GM18870 (cell line): ENCODE results near the gene POLR3K.

Source experiments
- ATAC-seq: cut with Tn5 transposase; IDR thresholded peaks from one replicate; pipeline ENCODE4 v1.9.1; 2021; ENCODE audit warnings: moderate library complexity; ENCODE audit not compliant: unreplicated experiment

POLR3K gene

DNA sequence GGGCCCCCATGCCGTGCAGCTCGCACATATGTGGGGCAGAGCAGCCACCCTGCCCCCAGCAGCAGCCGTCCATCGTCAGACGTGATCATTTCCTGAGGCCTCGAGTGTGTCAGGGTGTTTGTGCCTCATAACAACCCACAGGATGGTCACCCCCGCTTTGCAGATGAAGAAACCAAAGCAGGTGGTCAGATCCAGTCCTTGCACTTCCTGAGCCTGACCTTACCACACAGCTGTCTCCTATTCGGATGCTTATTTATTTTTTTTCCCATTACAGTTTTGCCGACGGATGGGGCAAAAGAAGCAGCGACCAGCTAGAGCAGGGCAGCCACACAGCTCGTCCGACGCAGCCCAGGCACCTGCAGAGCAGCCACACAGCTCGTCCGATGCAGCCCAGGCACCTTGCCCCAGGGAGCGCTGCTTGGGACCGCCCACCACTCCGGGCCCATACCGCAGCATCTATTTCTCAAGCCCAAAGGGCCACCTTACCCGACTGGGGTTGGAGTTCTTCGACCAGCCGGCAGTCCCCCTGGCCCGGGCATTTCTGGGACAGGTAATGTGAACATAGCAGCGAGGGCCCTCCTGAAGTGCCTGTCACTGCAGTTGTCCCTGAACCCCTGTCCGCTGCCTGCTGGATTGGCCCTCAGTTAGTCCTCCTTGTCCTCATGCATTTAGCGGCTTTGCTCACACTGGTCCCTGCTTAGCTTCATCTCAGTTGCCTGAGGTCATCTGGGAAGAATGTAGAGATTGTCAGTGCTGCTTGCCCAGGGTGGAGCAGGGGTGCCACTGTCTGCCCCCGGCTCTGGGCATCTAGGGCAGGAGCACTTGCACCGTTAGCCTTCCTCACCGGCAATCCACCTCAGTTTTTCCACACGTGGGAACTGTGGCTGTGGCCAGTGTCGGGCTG, 26.0 kb upstream of the POLR3K start:
- ATAC-seq: no peak

DNA sequence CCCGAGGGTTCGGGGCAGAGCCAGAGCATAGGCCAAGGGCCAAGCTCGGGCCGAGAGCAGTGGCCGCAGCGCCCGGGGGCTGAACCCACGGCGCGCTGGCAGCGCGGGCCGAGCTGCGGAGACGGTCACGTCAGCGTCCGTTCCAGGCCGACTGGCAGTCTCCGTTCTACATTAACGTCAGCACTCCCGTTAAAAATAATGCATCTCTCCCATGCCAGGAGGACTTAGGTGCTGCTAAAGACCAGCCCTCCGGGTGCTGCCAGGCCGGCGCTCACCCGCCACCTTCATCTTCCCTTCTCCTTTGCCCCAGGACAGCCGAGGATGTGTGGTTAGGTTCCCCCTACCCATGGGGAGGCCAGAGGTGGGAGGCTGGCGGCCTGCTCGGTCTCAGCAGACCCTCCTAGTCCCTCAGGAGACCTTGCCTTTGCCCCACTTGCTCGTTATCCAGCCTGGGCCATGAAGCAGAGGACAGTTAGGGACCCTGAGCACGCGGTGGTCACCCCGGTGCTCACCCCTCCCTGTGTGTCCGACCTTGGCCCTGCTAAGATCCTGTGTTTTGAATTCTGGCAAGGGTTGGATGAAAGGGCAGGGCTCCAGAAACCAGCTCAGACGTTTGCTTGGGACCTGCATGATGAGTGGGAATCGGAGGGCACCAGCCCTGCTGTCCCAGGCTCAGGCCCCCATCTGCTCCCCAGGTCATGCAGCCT, 25.2 kb upstream of the POLR3K start:
- no peak for ATAC-seq

DNA sequence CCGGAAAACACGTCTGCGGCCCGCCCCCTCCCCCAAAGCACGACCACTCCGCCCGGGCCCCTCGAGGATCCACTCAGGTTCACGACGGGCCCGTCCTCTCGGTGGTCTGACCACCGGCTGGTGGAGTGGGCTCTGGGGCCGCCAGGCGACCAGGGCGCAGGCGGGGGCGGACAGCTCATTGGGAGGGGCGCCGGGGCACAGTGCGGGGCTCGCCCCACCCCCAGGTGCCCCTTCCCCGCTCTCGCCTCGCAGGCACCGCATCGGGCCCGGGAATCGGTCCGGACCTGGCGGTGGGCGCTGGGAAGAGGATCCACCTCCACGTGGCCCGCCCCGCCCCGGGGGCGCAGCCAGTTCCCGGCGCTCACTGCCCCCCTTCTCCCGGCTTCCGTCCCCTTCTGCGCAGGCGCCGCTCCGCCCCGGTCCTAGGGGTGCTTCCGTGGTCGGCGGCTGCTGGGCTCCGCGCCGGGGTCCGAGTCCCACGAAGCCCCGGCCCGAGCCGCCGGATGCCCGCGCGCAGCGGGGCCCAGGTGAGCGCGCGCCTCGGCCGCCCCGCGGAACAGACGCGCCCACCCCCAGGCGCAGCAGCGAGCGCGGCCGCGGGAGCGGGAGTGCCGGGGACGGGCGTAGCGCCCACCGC, 24.5 kb upstream of the POLR3K start, which contains the start of gene MPG:
Gene MPG (plus strand): TSS at position 419 of the 637 bp plus-strand sequence. CDS start 85 bp downstream, at position 504.
- ATAC-seq: no peak

GRCh38 chr16:77273-77806, 23.9 kb upstream of the POLR3K start:
- ATAC-seq: no peak

DNA sequence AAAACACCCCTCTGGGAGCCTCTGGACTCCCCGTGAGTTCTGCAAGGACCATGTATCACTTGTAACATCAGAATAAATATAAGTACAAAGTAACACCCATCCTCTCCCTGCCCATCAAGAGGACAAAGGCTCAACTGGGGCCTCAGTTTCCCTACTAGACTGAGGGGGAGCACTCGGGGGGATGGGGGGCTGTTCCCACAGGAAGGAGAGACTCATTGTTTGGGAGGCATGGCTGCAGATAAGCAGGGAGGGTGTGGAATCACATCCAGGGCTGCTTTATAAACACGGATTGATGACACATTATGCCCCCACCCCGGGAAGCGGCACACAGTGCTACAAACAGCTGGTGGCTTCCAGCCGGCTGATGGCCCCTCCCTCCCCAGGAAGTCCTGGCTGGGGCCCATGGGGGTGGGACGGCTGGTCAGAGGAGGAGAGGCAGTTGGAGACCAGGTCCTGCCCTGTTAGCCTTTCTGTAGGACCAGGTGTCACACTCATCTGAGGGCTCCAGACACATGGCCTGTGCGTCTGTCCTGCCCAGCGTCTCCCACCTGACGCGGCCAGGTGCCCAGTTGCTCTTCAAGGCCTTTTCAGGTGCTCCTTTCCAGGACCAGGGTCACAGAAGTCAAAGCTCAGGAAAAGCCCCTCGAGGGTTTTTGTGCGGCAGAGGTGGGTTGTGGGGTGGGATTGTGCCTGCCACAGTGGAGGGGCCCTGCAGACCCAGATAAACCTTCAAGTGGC, 23.3 kb upstream of the POLR3K start:
- no peak for ATAC-seq

DNA sequence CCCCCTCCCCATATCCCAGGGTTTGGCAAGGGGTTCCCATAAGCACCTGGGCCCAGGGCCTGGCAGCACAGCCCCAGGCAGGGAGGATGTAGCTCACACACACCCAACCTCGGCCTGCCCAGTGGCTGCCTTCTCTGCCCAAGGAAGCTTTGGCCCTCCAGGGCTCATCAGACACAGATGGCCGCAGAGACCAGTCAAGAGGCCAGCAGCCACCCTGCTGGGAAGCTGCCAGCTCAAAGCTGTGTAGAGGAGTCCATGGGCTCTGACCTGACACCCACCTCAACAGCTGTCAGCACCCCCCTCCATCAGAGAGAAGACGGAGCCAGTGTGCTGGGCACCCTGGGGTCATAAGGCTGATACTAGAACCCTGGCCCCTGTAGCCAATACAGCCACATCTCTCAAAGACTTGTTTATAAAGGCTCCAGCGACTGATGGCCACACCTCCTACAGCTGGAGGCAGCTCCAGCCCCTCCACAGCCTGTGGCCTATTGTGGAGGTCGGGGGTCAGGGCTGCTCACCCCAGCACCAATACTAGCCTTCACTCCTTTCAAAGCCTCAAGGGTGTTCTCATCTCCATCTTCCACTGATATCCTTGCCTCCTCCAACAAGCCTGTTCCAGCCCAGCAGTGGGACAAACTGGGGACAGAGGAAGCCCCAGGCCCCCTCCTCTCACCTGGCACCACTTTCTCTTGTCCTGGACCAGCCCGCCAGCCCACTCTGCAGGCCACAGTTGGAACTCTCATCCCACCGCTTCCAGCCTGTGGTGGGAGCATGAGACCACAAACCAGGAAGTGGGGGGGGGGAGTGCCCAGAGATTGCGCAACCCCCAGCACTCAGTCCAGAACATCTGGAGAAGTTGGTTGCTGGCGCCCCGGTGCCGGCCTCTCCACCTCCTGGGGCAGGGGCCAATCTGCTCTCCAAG, 22.4 kb upstream of the POLR3K start:
- no peak for ATAC-seq

GRCh38 chr16:74747-75334, 21.4 kb upstream of the POLR3K start:
- ATAC-seq: no peak

- ATAC-seq: no peak
Measured at GRCh38 chr16:74051-74746, 20.8 kb upstream of the POLR3K start.

GRCh38 chr16:72561-73548, 19.4 kb upstream of the POLR3K start, which contains the start of gene RHBDF1:
Gene RHBDF1, minus strand, starts transcription at chr16:72631. Its CDS starts 7,616 bp downstream, at chr16:65015.
- ATAC-seq: no peak

DNA sequence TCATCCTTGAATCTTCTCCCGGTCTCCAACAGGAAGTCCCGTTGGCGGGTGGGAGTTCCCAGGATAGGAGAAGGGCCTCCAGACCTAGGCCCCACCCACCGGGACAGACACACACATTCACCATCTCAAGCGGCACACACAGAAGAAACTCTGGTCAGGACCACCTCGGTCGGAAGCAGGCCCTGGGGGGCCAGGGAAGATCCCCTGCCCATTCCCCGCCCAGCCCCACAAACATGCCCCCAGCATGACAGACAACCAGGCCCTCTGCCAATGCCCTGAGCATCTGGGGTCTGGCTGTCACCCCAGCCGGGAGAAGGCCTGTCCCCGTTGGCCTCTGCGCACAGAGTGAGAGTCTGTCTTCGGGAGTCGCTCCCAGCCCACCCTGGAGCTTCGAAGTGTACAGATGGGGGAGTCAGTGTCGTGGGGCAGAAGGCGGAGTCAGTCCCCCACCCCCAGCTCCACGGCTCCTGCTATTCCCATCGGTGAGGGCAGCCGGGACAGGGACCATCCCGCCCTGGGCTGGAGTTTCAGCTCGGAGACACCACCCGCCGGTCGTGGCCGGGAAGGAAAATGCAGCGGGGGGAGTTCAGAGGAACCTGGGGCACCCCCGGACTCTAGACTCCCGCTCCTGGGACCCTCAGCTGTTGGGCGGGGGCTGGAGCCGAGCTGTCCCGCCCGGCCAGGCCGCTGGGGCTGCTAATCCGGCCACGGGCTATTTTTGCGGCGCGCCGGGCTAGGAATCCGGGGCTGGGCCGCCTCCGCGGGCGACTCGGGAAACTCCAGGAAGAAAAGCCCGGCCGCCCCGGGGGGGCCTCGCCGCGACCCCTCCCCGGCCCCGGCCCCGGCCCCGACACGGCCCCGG, 18.4 kb upstream of the POLR3K start:
- ATAC-seq: no peak

DNA sequence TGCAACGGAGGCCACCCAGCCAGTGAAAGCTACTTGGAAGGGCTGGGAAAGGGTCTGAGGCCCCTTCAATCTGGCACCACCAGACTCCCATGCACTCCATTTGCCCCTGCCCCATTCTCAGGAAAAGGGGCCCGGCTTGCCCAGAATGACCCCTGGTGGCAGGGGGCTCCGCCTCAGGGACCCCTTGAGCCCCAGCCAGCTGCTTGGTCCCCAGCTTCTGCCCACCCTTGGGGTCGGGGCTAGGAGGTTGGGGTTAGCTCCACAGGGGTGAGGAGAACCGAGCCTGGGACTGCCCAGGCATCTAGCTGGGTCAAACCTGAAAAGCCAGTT, 17.8 kb upstream of the POLR3K start:
- ATAC-seq: no peak

DNA sequence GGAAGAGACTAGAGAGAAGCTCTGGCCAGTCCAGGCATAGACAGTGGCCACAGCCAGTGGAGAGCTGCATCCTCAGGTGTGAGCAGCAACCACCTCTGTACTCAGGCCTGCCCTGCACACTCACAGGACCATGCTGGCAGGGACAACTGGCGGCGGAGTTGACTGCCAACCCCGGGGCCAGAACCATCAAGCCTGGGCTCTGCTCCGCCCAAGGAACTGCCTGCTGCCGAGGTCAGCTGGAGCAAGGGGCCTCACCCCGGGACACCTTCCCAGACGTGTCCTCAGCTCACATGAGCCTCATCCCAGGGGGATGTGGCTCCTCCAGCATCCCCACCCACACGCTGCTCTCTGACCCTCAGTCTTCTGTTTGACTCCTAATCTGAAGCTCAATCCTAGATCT, 15.8 kb upstream of the POLR3K start:
- ATAC-seq: no peak

DNA sequence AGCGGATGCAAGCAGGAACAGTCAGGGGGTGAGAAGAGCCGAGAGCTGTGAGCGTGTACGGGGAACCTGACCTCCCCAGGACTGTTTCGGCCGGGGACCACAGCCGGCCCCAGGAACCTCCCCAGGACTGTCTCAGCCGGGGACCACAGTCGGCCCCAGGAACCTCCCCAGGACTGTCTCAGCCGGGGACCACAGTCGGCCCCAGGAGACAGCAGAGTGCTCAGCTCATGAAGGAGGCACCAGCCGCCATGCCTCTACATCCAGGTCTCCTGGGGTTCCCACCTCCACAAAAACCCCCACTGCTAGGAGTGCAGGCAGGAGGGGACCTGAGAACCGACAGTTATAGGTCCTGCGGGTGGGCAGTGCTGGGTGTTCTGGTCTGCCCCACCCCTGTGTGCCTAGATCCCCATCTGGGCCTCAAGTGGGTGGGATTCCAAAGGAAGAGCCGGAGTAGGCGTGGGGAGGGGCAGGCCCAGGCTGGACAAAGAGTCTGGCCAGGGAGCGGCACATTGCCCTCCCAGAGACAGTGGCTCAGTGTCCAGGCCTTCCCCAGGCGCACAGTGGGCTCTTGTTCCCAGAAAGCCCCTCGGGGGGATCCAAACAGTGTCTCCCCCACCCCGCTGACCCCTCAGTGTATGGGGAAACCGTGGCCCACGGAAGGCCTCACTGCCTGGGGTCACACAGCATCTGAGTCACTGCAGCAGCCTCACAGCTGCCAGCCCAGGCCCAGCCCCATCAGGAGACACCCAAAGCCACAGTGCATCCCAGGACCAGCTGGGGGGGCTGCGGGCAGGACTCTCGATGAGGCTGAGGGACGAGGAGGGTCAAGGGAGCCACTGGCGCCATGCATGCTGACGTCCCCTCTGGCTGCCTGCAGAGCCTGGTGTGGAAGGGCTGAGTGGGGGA, 14.7 kb upstream of the POLR3K start:
- ATAC-seq: no peak

GRCh38 chr16:67183-67791, 13.9 kb upstream of the POLR3K start:
- no peak for ATAC-seq
